K562 (cell line): ENCODE results near the gene PFKFB2. TPM values are rescaled to one million over a fixed set of nuclear protein-coding genes. Genes with fewer than 3 reads are reported as not detected.

Source experiments
- ARID1B ChIP-seq: fragments of 450-650 bp; IDR thresholded peaks from 2 replicates; pipeline ENCODE4 v1.6.1; 2016; ENCODE audit warnings: antibody characterized with exemption, mild to moderate bottlenecking, inconsistent platforms
- CBX2 ChIP-seq: fragments of 200-600 bp; sonication (generic); IDR thresholded peaks from one replicate; pipeline ENCODE4 v1.6.1; 2012; ENCODE audit warnings: mild to moderate bottlenecking, low read length, inconsistent platforms; ENCODE audit not compliant: insufficient read depth, poor library complexity, severe bottlenecking
- CCAR2 ChIP-seq: fragments of 200-400 bp; formaldehyde crosslinking; IDR thresholded peaks from 2 replicates; pipeline ENCODE4 v1.6.1; 2017; ENCODE audit warnings: mild to moderate bottlenecking, low read depth, low read length
- EP300 ChIP-seq: IDR thresholded peaks from 2 replicates; pipeline ENCODE4 v1.6.1; 2012; ENCODE audit warnings: low read length, improper control_type of control experiment
- HEY1 ChIP-seq: fragments of 250-450 bp; sonication (Bioruptor Pico); IDR thresholded peaks from 2 replicates; pipeline ENCODE4 v1.5.0; 2020; ENCODE audit warnings: mild to moderate bottlenecking, moderate library complexity, borderline replicate concordance
- JUND ChIP-seq, 2 experiments: IDR thresholded peaks; 2 replicates in 1 of 2; 3 replicates in 1 of 2; pipeline ENCODE4 v1.6.1; 2011; ENCODE audit warnings: borderline replicate concordance in 2 of 2, low read depth in 2 of 2, low read length in 2 of 2, improper control_type of control experiment in 1 of 2, missing biosample characterization in 1 of 2, missing genetic modification characterization in 1 of 2, missing genetic modification reagents in 1 of 2
- KLF10 ChIP-seq: fragments of 250-450 bp; sonication (Bioruptor Pico); IDR thresholded peaks from 2 replicates; pipeline ENCODE4 v1.6.1; 2021; ENCODE audit warnings: matching md5 sums
- MEF2A ChIP-seq: IDR thresholded peaks from 2 replicates; pipeline ENCODE4 v1.6.1; 2011; ENCODE audit warnings: low read depth, mild to moderate bottlenecking, low read length, moderate library complexity; ENCODE audit not compliant: control insufficient read depth
- MEIS2 ChIP-seq: fragments of 450-650 bp; IDR thresholded peaks from 2 replicates; pipeline ENCODE4 v1.6.1; 2014; ENCODE audit warnings: mild to moderate bottlenecking; ENCODE audit not compliant: partially characterized antibody
- SREBF2 ChIP-seq: sonication (generic); formaldehyde crosslinking; IDR thresholded peaks from 2 replicates; pipeline ENCODE4 v1.4.0; 2020; ENCODE audit warnings: mild to moderate bottlenecking, missing genetic modification reagents
- SRF ChIP-seq, 2 experiments: fragments of 250-450, 450-650 bp in 1 of 2; sonication (Bioruptor Pico) in 1 of 2; sonication (generic) in 1 of 2; formaldehyde crosslinking; IDR thresholded peaks; 2 replicates each; pipeline versions ENCODE4 v1.5.0 to v1.5.1; 2020 to 2022; ENCODE audit warnings: mild to moderate bottlenecking in 1 of 2, missing genetic modification reagents in 1 of 2
- SRSF9 ChIP-seq: fragments of 200-400 bp; formaldehyde crosslinking; IDR thresholded peaks from 2 replicates; pipeline ENCODE4 v1.6.1; 2017; ENCODE audit warnings: low read depth, low read length, borderline replicate concordance
- TEAD4 ChIP-seq, 2 experiments: sonication (generic) in 1 of 2; formaldehyde crosslinking in 1 of 2; IDR thresholded peaks; 2 replicates each; pipeline versions ENCODE4 v1.6.1 to v1.8.0; 2012 to 2022; ENCODE audit warnings: borderline replicate concordance in 1 of 2, inconsistent platforms in 1 of 2, low read length in 1 of 2, mild to moderate bottlenecking in 1 of 2, missing genetic modification reagents in 1 of 2
- ZEB2 ChIP-seq: fragments of 450-650 bp; IDR thresholded peaks from 2 replicates; pipeline ENCODE4 v1.6.1; 2016
- ZNF12 ChIP-seq: sonication (generic); formaldehyde crosslinking; IDR thresholded peaks from 2 replicates; pipeline ENCODE4 v1.4.0; 2020; ENCODE audit warnings: mild to moderate bottlenecking, missing genetic modification reagents
- ZNF57 ChIP-seq: fragments of 450-650 bp; formaldehyde crosslinking; IDR thresholded peaks from 2 replicates; pipeline ENCODE4 v1.4.0; 2020; ENCODE audit warnings: mild to moderate bottlenecking, moderate library complexity
- polyA plus RNA-seq, 8 experiments: library from polyadenylated mRNA; depleted of rRNA in 4 of 8; stranded (reverse) in 5 of 8; unstranded in 3 of 8; fragments of >200 nt; fragmentation: Nextera tagmentation in 2 of 8; fragmentation: Illumina TruSeq in 1 of 8; extraction: Ambion mirVana in 2 of 8; extraction: Trizol in 1 of 8; gene quantifications; 2 replicates each; pipeline versions ENCODE4 v1.2.1 to v1.2.3, GENCODE V29; 2011 to 2014; ENCODE audit warnings: inconsistent platforms in 1 of 8, missing spikeins in 1 of 8
- total RNA-seq, 7 experiments: library from RNA; depleted of rRNA in 6 of 7; stranded (reverse); fragments of >200 nt in 6 of 7; fragmentation: Illumina TruSeq in 2 of 7; extraction: Trizol in 2 of 7; gene quantifications; 2 replicates each; pipeline versions ENCODE4 v1.2.1 to v1.2.3, GENCODE V29; 2011 to 2021; ENCODE audit warnings: low replicate concordance in 1 of 7
- TF ChIP-seq, protein P1 (sequence below): fragments of 450-650 bp; IDR thresholded peaks from 2 replicates; pipeline ENCODE4 v1.6.1; 2016
- TF ChIP-seq, protein P2 (sequence below), 2 experiments: fragments of 200-800 bp in 1 of 2; sonication (Bioruptor generic) in 1 of 2; sonication (generic) in 1 of 2; formaldehyde crosslinking in 1 of 2; IDR thresholded peaks in 1 of 2; conservative IDR thresholded peaks in 1 of 2; 2 replicates each; pipeline versions ENCODE4 v1.5.0 to v1.6.1; 2016 to 2020; ENCODE audit warnings: missing compliant biosample characterization in 1 of 2, missing genetic modification characterization in 1 of 2, missing genetic modification reagents in 1 of 2
- TF ChIP-seq, protein P3 (sequence below), 3 experiments: fragments of 200-800 bp in 1 of 3; sonication (Bioruptor generic) in 1 of 3; sonication (generic) in 1 of 3; formaldehyde crosslinking in 1 of 3; IDR thresholded peaks; 2 replicates each; pipeline versions ENCODE4 v1.6.1 to v1.8.0; 2016 to 2022; ENCODE audit warnings: mild to moderate bottlenecking in 2 of 3, missing compliant biosample characterization in 2 of 3, missing genetic modification characterization in 2 of 3, missing genetic modification reagents in 1 of 3
- TF ChIP-seq, protein P4 (sequence below): IDR thresholded peaks from 2 replicates; pipeline ENCODE4 v1.6.1; 2016; ENCODE audit warnings: missing genetic modification characterization, missing compliant biosample characterization
- TF ChIP-seq, protein P5 (sequence below): fragments of 450-650 bp; IDR thresholded peaks from 2 replicates; pipeline ENCODE4 v1.6.1; 2016; ENCODE audit warnings: low read depth, mild to moderate bottlenecking, moderate library complexity

The PFKFB2 gene
- total and polyA plus RNA-seq, 9 of the 15 experiments (the other 6 are each of a cell fraction or from before 2014, with no cell fraction given), result 6.9 to 26.0 (median 16.4) TPM

DNA sequence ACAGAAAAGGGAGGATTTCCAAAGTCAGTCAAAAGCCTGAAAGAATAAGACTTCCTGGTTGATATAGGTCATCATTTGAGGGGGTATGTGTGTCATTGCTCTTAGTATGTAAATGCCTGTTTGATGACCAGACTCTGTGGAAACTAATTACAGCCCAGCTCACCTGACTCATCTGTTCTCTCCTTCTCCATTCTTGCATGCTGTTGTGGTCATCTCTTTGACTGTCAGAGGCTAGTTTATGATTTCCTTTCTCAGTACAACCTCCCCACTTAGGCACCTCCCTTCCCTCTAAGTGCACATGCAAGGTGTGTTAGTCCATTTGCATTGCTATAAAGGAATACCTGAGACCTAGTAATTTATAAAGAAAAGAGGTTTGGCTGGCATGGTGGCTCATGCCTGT, 18.1 kb upstream of the PFKFB2 start (continued):
- TF ChIP-seq, protein P1, sequence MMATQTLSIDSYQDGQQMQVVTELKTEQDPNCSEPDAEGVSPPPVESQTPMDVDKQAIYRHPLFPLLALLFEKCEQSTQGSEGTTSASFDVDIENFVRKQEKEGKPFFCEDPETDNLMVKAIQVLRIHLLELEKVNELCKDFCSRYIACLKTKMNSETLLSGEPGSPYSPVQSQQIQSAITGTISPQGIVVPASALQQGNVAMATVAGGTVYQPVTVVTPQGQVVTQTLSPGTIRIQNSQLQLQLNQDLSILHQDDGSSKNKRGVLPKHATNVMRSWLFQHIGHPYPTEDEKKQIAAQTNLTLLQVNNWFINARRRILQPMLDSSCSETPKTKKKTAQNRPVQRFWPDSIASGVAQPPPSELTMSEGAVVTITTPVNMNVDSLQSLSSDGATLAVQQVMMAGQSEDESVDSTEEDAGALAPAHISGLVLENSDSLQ, result peak; percentile 70
- TF ChIP-seq TEAD4 (IDR thresholded peaks at IDR 0.05; ENCODE audit: low read length) (peak; percentile 30; the same call in 1 of the 2 replicates), TEAD4 (CRISPR knock-in tag; IDR thresholded peaks at IDR 0.05; ENCODE audit: borderline replicate concordance) (no peak), CCAR2 (no peak), MEF2A (no peak), ZNF57 (CRISPR knock-in tag) (no peak), ARID1B (peak; percentile 21; the same call in 1 of the 2 replicates), ZNF12 (CRISPR knock-in tag) (no peak), EP300 (0 out of 2 replicates have a peak, but pooled peaks have one; percentile 32), JUND (IDR thresholded peaks at IDR 0.05; ENCODE audit: borderline replicate concordance, low read depth, low read length) (peak; percentile 39; the same call in 1 of the 2 replicates), JUND (tag; IDR thresholded peaks at IDR 0.05; ENCODE audit: borderline replicate concordance, low read depth, low read length) (peak; percentile 52; the same call in 1 of the 3 replicates), KLF10 (CRISPR knock-in tag) (no peak), ZEB2 (peak; percentile 68; the same call in 1 of the 2 replicates), HEY1 (CRISPR knock-in tag) (no peak), CBX2 (no peak), SREBF2 (CRISPR knock-in tag) (no peak), MEIS2 (peak; percentile 85), SRSF9 (no peak), SRF (CRISPR knock-in tag; IDR thresholded peaks at IDR 0.05) (0 out of 4 replicates have a peak, but pooled peaks of 1 of the 2 experiments have one; percentile 7)
- TF ChIP-seq, protein P2, sequence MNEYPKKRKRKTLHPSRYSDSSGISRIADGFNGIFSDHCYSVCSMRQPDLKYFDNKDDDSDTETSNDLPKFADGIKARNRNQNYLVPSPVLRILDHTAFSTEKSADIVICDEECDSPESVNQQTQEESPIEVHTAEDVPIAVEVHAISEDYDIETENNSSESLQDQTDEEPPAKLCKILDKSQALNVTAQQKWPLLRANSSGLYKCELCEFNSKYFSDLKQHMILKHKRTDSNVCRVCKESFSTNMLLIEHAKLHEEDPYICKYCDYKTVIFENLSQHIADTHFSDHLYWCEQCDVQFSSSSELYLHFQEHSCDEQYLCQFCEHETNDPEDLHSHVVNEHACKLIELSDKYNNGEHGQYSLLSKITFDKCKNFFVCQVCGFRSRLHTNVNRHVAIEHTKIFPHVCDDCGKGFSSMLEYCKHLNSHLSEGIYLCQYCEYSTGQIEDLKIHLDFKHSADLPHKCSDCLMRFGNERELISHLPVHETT (CRISPR knock-in tag; conservative IDR thresholded peaks at IDR 0.05 in 1 of 2, IDR thresholded peaks at IDR 0.05 in 1 of 2), result no peak
- TF ChIP-seq, protein P3, sequence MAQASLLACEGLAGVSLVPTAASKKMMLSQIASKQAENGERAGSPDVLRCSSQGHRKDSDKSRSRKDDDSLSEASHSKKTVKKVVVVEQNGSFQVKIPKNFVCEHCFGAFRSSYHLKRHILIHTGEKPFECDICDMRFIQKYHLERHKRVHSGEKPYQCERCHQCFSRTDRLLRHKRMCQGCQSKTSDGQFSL (CRISPR knock-in tag; IDR thresholded peaks at IDR 0.05), result no peak
- TF ChIP-seq, protein P3 (tag; IDR thresholded peaks at IDR 0.05), result no peak
- TF ChIP-seq, protein P4, sequence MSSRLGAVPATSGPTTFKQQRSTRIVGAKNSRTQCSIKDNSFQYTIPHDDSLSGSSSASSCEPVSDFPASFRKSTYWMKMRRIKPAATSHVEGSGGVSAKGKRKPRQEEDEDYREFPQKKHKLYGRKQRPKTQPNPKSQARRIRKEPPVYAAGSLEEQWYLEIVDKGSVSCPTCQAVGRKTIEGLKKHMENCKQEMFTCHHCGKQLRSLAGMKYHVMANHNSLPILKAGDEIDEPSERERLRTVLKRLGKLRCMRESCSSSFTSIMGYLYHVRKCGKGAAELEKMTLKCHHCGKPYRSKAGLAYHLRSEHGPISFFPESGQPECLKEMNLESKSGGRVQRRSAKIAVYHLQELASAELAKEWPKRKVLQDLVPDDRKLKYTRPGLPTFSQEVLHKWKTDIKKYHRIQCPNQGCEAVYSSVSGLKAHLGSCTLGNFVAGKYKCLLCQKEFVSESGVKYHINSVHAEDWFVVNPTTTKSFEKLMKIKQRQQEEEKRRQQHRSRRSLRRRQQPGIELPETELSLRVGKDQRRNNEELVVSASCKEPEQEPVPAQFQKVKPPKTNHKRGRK (tag), result no peak
- TF ChIP-seq, protein P5, sequence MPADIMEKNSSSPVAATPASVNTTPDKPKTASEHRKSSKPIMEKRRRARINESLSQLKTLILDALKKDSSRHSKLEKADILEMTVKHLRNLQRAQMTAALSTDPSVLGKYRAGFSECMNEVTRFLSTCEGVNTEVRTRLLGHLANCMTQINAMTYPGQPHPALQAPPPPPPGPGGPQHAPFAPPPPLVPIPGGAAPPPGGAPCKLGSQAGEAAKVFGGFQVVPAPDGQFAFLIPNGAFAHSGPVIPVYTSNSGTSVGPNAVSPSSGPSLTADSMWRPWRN, result no peak
